OCI-LY7 (cell line): ENCODE results near the gene PRPF8.

Experiments used
- CTCF ChIP-seq: fragments of 200-600 bp; sonication (generic); conservative IDR thresholded peaks from 2 replicates; pipeline ENCODE4 v1.5.1; 2014; ENCODE audit warnings: mild to moderate bottlenecking, antibody characterized with exemption, low read length, moderate library complexity, mixed read lengths
- EZH2phosphoT487 ChIP-seq: fragments of 200-600 bp; sonication (generic); IDR thresholded peaks from 2 replicates; pipeline ENCODE4 v1.6.1; 2018; ENCODE audit warnings: low read depth, borderline replicate concordance, mild to moderate bottlenecking, mixed run types, antibody characterized with exemption, low read length, moderate library complexity, mixed read lengths

GRCh38 chr17:1648963-1649843 lies 35.5 kb downstream of the PRPF8 start:
- no peak for TF ChIP-seq CTCF
- TF ChIP-seq EZH2phosphoT487 = no peak
